Measurements from ENCODE around the gene GATA6. TPM values are rescaled to one million over a fixed set of nuclear protein-coding genes. Genes with fewer than 3 reads are reported as not detected.

Gene GATA6
- total and polyA plus RNA-seq, 7 donors = 0.27 to 0.92 (median 0.53) TPM

GRCh38 chr18:22241921-22242361 is 72.6 kb downstream of the GATA6 start:
- Histone ChIP-seq H3K27ac (no peak overlapping the region), H3K27me3 (ENCODE audit: insufficient read depth in 3 of 3, low read length in 2 of 3) (peaks cover 0 to 2% (median 0%) of the 10 kb centered on the region in 3 donors), H3K36me3 (ENCODE audit: insufficient read depth in 1 of 2, low read depth in 1 of 2) (no peaks in the 10 kb centered on the region), H3K4me1 (no peaks in the 10 kb centered on the region), H3K4me3 (no peak overlapping the region), H3K9me3 (no peaks in the 10 kb centered on the region)
- 39 to 48% (median 48%) methylated on average over 6 of the region's 6 CpGs for WGBS, 3 donors
- no peak for DNase-seq
- no peak for TF ChIP-seq CTCF (IDR thresholded peaks at IDR 0.05)
- intact Hi-C loops (cut with DNase I) = no loop called here
- no peak for ATAC-seq

- intact Hi-C loops (cut with DNase I) = no loop called here
- Histone ChIP-seq H3K4me3 (no peak overlapping the region), H3K27ac (no peak overlapping the region), H3K4me1 (no peaks in the 10 kb centered on the region), H3K9me3 (no peaks in the 10 kb centered on the region), H3K27me3 (ENCODE audit: insufficient read depth in 3 of 3, low read length in 2 of 3) (no peaks in the 10 kb centered on the region), H3K36me3 (ENCODE audit: insufficient read depth in 1 of 2, low read depth in 1 of 2) (no peaks in the 10 kb centered on the region)
- ATAC-seq (no peak), DNase-seq (no peak)
- no peak for TF ChIP-seq CTCF (IDR thresholded peaks at IDR 0.05)
- 75 to 83% (median 77%) methylated on average over 3 of the region's 3 CpGs for WGBS, 3 donors
Observed at GRCh38 chr18:22243513-22243912, 74.1 kb downstream of the GATA6 start.

GRCh38 chr18:22250026-22250425 is 80.6 kb downstream of the GATA6 start:
- no peak for DNase-seq
- no peak for ATAC-seq
- WGBS, 3 donors = 62 to 70% (median 65%) methylated on average over 4 of the region's 4 CpGs
- no peak for TF ChIP-seq CTCF (IDR thresholded peaks at IDR 0.05)
- Histone ChIP-seq H3K9me3 (no peaks in the 10 kb centered on the region), H3K4me1 (no peaks in the 10 kb centered on the region), H3K36me3 (ENCODE audit: insufficient read depth in 1 of 2, low read depth in 1 of 2) (no peaks in the 10 kb centered on the region), H3K27me3 (ENCODE audit: insufficient read depth in 3 of 3, low read length in 2 of 3) (peaks cover 0 to 7% (median 0%) of the 10 kb centered on the region in 3 donors), H3K27ac (no peak overlapping the region), H3K4me3 (no peak overlapping the region)
- intact Hi-C loops (cut with DNase I) = loop anchor here in 1 of 2 donors (5.0 kb wide), 1 partner anchor 37 kb away; no protein-coding TSS in a partner anchor

- Histone ChIP-seq H3K27me3 (ENCODE audit: insufficient read depth in 3 of 3, low read length in 2 of 3) (peaks cover 0 to 7% (median 0%) of the 10 kb centered on the region in 3 donors), H3K36me3 (ENCODE audit: insufficient read depth in 1 of 2, low read depth in 1 of 2) (no peaks in the 10 kb centered on the region), H3K9me3 (no peaks in the 10 kb centered on the region), H3K4me1 (no peaks in the 10 kb centered on the region), H3K27ac (no peak overlapping the region), H3K4me3 (no peak overlapping the region)
- WGBS, 3 donors = 19 to 31% (median 28%) methylated on average over 8 of the region's 8 CpGs
- no peak for ATAC-seq
- intact Hi-C loops (cut with DNase I) = loop anchor here in 1 of 2 donors (5.0 kb wide), 1 partner anchor 37 kb away; no protein-coding TSS in a partner anchor
- no peak for DNase-seq
- no peak for TF ChIP-seq CTCF (IDR thresholded peaks at IDR 0.05)
Observed at GRCh38 chr18:22250591-22250996, 81.2 kb downstream of the GATA6 start.

Other genes with a start within 250 kb of the GATA6 start
- not detected for gene CTAGE1, start 248.3 kb downstream of the GATA6 start, total RNA-seq
- gene CTAGE1, start 248.3 kb downstream of the GATA6 start, polyA plus RNA-seq = not detected